ENCODE results near the gene UGT1A3.

GRCh38 chr2:233746475-233747282 lies 17.8 kb downstream of the UGT1A3 start:
- TF ChIP-seq CTCF (IDR thresholded peaks at IDR 0.05; ENCODE audit: insufficient read depth, low read length) (no peak), REST (IDR thresholded peaks at IDR 0.05; ENCODE audit: insufficient replicate concordance, low read depth) (no peak), POLR2AphosphoS5 (IDR thresholded peaks at IDR 0.05; ENCODE audit: low read depth) (no peak), GABPA (IDR thresholded peaks at IDR 0.05; ENCODE audit: low read depth) (no peak), SPI1 (IDR thresholded peaks at IDR 0.05; ENCODE audit: borderline replicate concordance, low read depth) (no peak)
